ENCODE results near the gene ATG7. TPM values are rescaled to one million over a fixed set of nuclear protein-coding genes. Genes with fewer than 3 reads are reported as not detected.

Gene ATG7
- total RNA-seq, 2 experiments from 2014 or later: 27.8 to 28.5 TPM

DNA sequence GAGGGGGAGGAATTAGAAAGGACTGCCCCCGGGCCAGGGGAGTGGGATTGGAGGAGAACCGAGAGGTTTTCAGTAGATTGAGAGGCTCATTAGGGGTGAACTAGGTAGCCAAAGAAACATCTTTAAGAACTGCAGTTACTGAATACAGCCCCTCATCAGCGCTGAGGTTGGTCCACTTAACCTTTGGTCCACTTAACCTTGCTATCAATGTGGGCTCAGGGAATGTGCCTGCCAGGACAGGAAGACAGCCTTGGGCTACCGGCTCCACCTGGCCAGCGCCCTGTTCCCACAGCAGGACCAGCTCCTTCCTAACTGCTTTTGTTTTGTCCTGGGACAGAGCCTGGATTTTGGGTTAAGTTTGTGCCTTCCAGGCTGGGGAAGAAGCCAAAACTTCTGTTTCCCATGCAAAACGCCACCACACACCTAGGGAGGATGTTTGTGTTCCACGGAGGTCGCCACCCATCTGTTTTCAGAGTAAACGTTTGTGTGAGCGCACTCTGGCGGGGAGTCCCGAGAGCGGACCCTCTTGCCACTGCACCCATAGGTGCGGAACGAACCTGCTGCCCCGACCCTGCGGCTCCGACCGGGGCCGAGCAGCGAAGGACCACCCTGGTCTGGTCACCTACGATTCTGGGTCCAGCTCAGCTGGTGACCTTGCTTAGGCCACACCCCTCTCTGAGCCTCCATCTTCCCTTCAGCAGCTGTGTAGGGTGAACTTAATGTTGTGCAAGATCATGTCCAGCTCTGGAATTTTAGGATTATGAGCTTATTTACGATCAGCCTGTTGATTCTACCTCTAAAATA is 264.1 kb downstream of the ATG7 start:
- ChIA-PET POLR2A (no interaction called here), CTCF (interaction anchor here (0.6 kb wide), 1 partner anchor 156 kb away, joined by 4 read pairs; no protein-coding TSS in a partner anchor)

DNA sequence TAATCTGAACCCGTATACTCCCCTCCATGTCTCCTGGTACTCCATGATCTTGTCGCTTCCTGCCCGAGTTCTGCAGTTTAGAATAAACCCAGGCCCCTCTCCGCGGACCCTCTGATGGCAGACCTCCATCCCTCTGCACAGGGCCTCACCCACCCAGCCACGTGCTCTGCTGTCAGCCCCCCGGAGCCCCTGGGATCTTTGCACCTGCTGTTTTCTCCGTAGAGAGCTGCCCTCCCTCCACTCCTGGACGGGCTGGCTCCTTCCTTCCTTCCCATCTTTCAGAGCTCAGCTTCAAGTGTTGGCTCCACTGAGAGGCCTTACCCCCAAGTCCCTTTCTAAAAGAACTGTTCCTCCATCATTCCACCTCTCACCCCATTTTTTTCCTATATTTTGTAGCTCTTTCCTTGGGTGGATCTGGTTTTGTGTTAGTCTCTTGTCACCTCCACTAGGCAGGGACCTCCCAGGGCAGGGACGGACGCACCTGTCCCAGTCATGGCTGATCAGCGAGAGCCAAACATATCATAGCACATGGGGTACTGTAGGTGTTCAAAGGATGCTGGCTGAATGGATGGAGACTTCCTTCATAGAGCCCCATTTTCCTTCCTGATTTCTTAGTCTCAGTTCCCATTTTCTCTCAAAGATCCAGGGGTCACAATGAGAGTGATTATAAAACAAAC is 264.9 kb downstream of the ATG7 start:
- POLR2A ChIA-PET: no interaction called here
- CTCF ChIA-PET: interaction anchor here (0.6 kb wide), 1 partner anchor 9 kb away, joined by 5 read pairs; no protein-coding TSS in a partner anchor

DNA sequence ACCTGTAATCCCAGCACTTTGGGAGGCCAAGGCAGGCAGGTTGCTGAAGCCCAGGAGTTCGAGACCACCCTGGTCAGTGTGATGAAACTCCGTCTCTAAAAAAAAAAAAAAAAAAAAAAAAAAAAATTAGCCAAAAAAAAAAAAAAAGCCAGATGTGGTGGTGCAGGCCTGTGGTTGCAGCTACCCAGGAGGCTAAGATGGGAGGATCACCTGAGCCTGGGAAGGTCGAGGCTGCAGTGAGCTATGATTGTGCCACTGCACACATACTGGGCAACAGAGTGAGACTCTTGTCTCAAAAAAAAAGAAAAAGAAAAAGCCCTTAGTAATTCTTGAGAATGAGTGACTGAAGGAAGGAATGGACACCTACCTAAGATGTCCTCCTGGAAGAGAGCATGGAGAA is 266.4 kb downstream of the ATG7 start:
- POLR2A ChIA-PET: interaction anchor here (0.6 kb wide), 1 partner anchor 147 kb away, joined by 4 read pairs; no protein-coding TSS in a partner anchor
- CTCF ChIA-PET: interaction anchor here (0.6 kb wide), 1 partner anchor 685 kb away, joined by 3 read pairs; no protein-coding TSS in a partner anchor

DNA sequence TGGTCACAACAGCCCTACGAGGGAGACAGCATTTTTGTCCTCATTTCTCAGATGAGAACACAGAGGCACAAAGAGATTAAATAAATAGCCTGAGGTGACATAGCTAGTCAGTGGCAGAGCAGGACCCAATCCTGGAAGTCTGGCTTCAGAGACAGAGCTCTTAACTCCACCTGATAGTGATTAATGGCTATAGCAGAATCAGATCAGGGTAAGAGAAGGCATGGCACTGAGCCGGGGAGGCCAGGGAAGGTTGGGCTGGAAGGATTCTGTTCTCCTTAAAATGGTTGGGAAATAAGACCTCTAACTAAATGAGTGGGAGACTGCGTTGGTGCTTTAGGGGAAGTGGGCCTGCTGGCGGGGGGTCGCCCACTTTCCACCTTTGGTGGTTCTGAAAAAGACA is 267.0 kb downstream of the ATG7 start:
- POLR2A ChIA-PET: interaction anchor here (0.6 kb wide), 1 partner anchor 148 kb away, joined by 4 read pairs; no protein-coding TSS in a partner anchor
- CTCF ChIA-PET: interaction anchor here (0.6 kb wide), 1 partner anchor 686 kb away, joined by 3 read pairs; no protein-coding TSS in a partner anchor

DNA sequence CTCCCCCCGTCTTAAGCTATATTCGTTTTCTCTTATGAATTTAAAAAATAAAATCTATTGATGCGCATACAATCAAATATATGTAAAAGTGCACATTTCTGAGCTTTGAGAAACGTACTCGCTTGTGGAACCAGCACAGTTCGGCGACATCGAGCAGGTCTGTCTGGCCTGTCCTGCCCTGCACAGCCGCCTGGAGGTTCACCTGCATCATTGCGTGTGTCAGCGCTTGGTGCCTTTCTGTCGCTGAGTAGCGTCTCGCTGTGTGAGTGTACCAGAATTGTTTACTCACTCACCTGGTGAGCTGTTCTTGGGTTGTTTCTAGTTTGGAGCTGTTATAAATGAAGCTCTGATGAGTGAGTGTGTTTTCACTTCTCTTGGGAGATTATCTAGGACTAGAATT is 267.5 kb downstream of the ATG7 start:
- ChIA-PET CTCF (no interaction called here), POLR2A (no interaction called here)

DNA sequence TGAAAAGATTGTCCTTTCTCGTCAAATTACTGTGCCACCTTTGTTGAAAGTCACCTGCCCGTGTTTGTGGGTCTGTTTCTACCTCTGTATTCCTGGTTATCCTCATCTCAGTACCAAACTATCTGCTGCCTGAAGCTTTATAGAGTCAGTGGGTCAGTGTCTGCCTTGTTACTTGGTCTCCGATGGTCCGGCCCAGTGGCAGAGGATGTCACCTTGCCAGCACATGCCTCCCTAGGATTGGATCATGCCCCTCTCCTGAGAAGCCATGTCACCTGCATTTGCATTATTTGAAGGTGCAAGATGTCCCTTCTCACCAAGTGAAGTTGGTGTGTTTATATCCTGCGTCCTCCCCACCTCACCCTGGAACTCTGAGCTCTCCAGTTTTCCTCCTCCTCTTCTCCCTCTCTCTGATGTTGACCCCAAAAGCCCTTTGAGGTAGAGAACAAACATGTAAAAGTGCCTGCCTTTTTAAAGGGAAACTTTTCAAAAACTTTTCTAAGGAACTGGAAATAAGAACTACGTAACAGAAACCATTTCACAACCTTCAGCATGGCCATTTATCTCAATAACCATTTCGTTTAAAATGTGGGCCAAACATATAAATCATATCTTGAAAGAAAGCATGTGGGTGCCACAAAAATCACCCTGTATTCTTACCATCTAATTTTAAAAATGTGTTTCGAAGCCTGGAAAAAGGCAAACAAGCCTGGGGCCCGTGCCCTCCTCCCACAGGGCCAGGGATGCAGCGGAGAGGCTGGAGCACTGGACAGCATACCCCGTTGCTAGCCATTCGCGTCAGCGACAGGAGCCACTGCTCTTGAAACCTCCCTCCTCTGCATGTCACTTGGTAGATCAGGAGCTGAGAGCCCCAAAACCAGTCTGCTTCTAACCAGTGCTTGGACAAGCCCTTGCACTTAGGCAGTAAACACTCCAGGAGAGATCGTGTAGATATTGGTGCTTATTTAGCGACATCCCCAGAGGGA is 269.4 kb downstream of the ATG7 start:
- POLR2A ChIA-PET: no interaction called here
- CTCF ChIA-PET: no interaction called here

DNA sequence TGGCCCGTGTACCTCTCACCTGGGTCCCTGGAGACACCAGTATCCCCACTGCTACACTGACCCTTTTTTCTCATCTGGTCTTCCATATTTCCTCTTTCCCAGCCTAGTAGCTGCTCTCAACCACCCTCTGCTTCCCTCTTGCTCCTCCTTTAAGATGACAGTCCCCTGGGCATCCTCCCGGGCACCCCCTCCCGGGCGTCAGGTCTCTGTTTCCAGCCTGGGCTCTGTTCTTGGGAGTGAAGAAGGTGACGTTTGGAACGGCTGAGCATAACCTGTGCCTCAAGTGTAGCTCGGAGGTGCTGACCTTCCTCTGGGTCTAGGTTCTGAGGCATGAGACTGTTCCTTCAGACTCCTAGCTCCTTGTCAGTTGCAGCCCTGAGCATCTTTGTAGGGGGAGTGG is 270.4 kb downstream of the ATG7 start:
- POLR2A ChIA-PET: no interaction called here
- CTCF ChIA-PET: no interaction called here

DNA sequence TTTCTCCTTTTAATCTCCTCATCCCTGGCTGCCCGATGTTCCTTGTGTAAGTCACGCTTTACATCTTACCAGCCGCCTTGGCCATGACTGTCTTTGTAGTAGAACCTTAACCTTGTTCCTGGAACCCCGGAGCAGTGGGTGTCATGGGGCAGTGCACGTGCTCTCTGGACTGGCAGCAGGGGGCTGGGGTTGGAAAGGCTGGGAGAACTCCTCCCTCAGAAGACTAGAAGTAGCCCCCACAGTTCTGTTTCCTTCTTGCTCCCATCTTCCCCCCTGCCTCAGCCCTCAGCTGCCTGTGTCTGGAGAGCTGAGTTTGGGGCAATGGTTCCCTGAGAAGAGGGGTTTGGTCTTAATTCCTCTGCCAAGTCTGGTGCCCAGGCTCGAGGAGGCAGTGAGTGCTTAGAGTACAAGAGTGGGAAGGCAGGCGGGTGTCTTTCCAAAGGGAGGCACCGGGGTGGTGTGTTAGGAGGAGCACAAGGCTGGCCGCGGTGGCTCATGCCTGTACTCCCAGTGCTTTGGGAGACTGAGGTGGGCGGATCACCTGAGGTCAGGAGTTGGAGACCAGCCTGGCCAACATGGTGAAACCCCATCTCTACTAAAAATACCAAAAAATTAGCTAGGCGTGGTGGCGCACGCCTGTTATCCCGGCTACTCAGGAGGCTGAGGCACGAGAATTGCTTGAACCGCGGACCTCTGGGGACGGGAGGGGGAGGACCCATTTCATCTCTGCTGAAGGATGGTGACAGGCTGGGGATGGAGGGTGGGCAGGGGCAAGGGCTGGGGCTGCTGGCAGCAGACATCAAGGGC is 271.1 kb downstream of the ATG7 start:
- POLR2A ChIA-PET: no interaction called here
- CTCF ChIA-PET: no interaction called here

DNA sequence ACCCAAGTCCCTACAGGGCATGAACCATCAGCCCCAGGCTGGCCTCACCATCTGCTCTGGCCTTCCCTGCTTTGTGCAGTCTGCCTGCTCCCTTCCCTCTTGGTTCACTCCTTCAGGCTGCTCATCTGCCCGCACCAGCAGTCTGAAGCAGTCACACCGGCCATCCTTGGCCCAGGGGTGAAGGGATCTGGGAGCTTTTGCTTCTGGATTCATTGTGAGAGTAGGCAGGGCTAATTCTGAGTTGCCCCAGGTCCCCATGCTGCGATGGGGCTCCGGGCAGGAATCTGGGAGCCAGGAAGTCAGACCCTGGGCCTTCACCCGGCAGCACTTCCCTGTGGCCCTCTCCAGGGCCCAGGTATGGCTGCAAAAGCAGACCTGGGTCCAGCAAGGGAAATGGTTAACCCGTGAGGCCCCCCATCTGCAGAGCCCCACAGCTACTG is 271.8 kb downstream of the ATG7 start:
- CTCF ChIA-PET: no interaction called here
- POLR2A ChIA-PET: no interaction called here

DNA sequence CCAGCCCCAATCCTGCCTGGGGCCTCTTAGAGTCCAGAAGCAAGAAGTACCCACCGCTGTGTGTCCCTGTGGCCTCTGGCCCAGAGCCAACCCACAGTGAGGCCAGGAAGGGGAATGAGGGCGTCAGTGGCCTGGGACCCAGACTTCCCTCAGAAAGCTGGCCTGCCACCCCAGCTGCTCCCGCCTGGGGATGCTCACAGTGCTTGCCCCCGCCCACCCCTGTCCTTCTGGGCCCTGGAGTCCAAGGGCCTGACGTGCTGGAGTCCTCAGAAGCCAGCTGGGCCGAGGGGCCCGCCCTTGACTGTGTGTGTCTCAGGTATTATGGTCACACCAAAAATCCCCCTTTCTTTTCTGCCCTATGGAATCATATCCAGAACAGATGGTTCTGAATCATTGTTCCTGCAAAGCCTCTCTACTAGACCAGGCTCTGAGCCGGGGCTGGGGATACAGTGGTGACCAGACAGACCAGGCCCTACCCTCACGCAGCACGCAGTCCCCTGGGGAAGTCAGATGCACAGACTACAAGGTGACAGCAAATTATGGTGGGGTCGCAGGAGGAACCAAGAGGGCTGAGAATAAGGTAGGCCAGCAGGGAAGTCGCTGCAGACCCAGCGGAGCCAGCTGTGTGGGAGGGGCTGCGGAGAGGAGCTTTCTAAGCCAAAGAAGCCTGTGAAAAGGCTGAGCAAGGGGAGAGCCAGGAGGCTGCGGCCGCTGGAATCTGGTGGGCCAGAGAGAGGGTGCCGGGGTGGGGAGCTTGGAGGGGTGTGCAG is 272.4 kb downstream of the ATG7 start:
- POLR2A ChIA-PET: no interaction called here
- CTCF ChIA-PET: no interaction called here

DNA sequence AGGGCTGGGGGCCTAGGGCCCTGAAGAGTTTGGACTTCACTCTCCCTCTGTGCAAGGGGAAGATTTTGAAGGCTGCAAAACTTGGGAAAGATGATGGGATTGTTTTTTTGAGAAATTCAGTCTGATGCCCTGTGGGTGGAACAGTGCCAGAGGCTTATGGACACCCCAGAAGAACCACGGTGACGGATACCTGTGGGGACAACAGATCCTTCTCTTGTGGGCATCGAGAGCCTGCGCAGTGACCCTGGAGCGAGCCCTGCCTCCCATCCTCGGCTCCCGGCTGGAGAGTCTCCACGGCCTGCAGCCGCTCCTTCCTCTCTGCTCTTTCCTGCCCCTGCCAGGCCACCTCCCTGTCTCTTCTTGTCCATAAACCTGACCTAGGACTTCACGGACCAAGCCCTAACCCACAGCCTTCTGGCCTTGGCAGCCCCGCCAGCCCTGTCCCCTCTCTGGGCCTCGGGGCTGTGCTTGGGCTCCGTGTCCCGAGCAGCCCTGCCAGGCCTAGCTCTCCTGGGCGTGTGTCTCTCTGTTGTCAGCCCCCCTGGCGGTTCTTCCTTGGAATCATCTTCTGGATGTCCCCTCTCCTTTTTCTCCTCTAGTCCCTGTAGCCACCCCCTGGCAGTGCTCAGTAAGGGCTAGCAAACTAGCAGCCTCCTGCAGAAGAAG is 273.1 kb downstream of the ATG7 start:
- CTCF ChIA-PET: interaction anchor here (0.6 kb wide), 1 partner anchor 291 kb away, joined by 3 read pairs; no protein-coding TSS in a partner anchor
- POLR2A ChIA-PET: no interaction called here

DNA sequence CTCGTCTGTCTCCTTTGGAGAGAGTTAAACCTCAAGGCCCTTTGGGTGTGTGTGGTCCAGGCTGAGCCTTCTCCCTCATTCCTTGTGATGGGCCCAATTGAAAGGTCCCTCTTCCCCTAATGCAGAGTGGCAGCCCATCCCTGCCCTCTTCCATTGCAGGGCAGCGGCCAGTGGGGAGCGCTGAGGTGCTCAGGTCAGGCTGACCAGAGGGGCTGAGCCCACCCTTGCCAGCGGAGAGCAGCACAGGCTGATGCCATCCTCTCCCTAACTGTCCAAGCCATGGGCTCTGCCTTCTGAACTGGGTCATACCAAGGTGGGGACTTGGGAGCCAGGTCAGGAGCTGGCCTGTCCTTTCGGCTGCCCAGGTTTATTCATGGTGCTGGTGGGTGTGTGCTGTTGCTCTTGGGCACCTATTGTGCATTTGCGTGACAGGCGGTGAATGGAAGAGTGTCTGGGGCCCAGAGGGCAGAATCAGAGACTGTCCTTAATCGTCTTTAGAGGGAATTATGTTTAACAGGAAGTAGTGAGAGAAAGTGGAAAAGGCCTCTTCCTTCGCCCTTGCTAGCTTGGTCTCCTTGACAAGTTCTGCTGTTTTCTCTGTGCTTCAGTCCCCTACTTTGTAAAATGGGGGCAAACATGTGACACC is 274.6 kb downstream of the ATG7 start:
- POLR2A ChIA-PET: no interaction called here
- CTCF ChIA-PET: interaction anchor here (0.7 to 0.8 kb wide), 2 partner anchors 10 to 310 kb away, joined by 3 to 5 read pairs; no protein-coding TSS in a partner anchor

DNA sequence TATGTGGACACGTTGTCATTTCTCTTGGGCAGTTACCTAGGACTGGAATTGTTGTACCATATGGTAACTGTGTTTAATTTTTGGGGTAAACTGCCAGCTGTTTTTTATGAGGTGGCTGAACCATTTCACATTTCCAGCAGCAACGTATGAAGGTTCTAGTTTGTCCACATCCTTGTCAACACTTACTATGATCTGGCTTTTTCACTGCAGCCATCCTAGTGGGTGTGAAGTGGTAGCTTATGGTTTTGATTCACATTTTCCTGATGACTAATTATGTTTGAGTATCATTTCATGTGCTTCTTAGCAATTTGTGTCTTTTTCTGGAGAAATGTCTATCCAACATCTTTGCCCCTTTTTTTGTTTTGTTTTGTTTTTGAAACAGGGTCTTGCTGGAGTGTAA is 275.3 kb downstream of the ATG7 start:
- POLR2A ChIA-PET: no interaction called here
- CTCF ChIA-PET: no interaction called here

DNA sequence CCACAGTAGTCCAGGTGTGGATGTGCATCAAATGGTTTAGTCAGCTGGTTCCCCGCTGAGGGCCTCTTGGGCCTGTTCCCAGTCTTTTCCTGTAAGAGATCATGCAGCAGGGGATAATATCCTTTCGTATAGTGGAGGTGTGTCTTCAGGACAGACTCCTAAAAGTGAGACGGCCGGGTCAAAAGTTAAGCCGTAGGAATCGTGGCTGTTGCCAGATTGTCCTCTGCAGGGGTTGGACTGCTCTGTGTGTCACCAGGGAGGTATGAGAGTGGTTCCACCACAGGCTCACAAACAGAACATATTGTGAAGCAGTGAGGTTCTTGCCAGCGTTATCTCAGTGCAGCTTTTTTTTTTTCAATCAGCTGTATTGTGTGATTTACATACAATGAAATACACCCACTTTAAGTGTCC is 276.5 kb downstream of the ATG7 start:
- ChIA-PET CTCF (no interaction called here), POLR2A (no interaction called here)

DNA sequence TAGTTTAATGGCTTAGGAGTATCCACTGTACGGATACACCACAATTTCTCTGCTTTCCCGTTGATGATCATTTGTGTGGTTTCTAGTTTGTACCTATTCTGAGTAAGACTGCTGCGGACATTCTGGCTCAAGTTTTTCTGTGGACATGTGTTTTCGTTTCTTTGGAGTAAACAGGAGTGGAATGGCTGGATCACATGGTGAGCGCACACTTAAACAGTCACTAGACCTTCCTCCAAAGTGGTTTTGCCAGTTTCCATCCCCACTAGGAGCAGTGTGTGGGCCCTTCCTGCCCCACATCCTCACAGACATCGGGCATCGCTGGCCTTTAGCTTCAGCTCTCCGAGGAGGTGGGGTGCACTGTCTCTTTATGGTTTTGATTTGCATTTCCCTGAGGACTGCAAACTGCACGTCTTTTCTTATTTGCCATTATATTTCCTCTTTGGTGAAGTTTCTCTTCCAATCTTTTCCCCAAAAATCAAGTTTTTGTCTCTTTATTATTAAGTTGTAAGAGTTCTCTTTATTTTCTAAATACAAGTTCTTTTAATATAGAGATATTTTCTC is 277.5 kb downstream of the ATG7 start:
- ChIA-PET CTCF (no interaction called here), POLR2A (no interaction called here)

DNA sequence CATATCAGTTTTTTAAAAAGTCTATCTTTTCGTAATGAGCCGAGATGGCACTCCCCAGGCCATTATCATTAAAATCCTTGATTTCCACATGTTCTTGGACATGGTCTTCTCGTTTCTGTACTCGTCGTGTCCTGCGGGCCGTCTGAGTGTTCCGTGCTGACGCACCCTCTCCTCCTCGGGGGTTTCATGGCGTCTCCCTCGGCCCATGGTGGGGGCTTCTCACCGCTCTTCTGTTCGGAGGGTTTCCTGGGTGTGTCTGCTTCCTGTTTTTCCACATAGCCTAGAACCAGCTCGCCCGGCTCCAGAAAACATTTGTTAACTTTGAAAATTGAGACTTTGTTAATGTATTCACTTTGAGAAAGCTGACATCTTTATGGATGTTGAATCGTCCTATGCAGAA is 278.8 kb downstream of the ATG7 start:
- ChIA-PET POLR2A (no interaction called here), CTCF (no interaction called here)

All from activated CD8-positive, alpha-beta memory T cell treated with anti-CD3 and anti-CD28 coated beads for 36 hours (primary cell).